K562 (cell line): ENCODE data around the gene SEC24C. TPM values are rescaled to one million over a fixed set of nuclear protein-coding genes. Genes with fewer than 3 reads are reported as not detected.
A peak's percentile ranks its signal among the peaks of the same experiment; 100 is the strongest.

Experiments
- ARHGAP35 ChIP-seq: fragments of 450-650 bp; IDR thresholded peaks from 2 replicates; pipeline ENCODE4 v1.6.1; 2018; ENCODE audit not compliant: partially characterized antibody
- IRF2 ChIP-seq: sonication (generic); formaldehyde crosslinking; IDR thresholded peaks from 2 replicates; pipeline ENCODE4 v1.8.1; 2022; ENCODE audit warnings: mild to moderate bottlenecking, missing genetic modification reagents
- MBD2 ChIP-seq: sonication (generic); IDR thresholded peaks from 2 replicates; pipeline ENCODE4 v1.6.1; 2016; ENCODE audit warnings: low read depth, borderline replicate concordance
- MTA2 ChIP-seq: fragments of 450-650 bp; IDR thresholded peaks from 2 replicates; pipeline ENCODE4 v1.6.1; 2016; ENCODE audit warnings: low read depth
- MTF1 ChIP-seq: fragments of 250-450 bp; sonication (Bioruptor Pico); IDR thresholded peaks from 2 replicates; pipeline ENCODE4 v1.9.0; 2021; ENCODE audit warnings: moderate library complexity, mild to moderate bottlenecking, inconsistent platforms, borderline replicate concordance
- NFE2 ChIP-seq: IDR thresholded peaks from 2 replicates; pipeline ENCODE4 v1.6.1; 2014; ENCODE audit warnings: antibody characterized with exemption, low read depth
- PCBP2 ChIP-seq: fragments of 200-400 bp; formaldehyde crosslinking; IDR thresholded peaks from 2 replicates; pipeline ENCODE4 v1.6.1; 2018; ENCODE audit warnings: low read length, low read depth, mild to moderate bottlenecking, moderate library complexity; ENCODE audit not compliant: poor library complexity, severe bottlenecking
- PHF20 ChIP-seq: fragments of 450-650 bp; IDR thresholded peaks from 2 replicates; pipeline ENCODE4 v1.6.1; 2018; ENCODE audit not compliant: partially characterized antibody
- PREB ChIP-seq: sonication (generic); formaldehyde crosslinking; IDR thresholded peaks from 2 replicates; pipeline ENCODE4 v1.8.1; 2023; ENCODE audit warnings: mild to moderate bottlenecking, missing genetic modification reagents
- RAD51 ChIP-seq: fragments of 450-650 bp; IDR thresholded peaks from 2 replicates; pipeline ENCODE4 v1.7.1; 2016; ENCODE audit warnings: low read depth, mild to moderate bottlenecking, borderline replicate concordance
- TBP ChIP-seq: optimal IDR thresholded peaks from 2 replicates; pipeline ENCODE3; 2011; ENCODE audit warnings: low read depth, low read length, improper control_type of control experiment
- TRIM25 ChIP-seq: fragments of 450-650 bp; IDR thresholded peaks from 2 replicates; pipeline ENCODE4 v1.7.0; 2016; ENCODE audit warnings: borderline replicate concordance
- UBTF ChIP-seq, 2 experiments: IDR thresholded peaks; 2 replicates each; pipeline ENCODE4 v1.6.1; 2012; ENCODE audit warnings: improper control_type of control experiment in 2 of 2, low read depth in 2 of 2, low read length in 2 of 2, borderline replicate concordance in 1 of 2
- ZFP1 ChIP-seq: fragments of 450-650 bp; formaldehyde crosslinking; IDR thresholded peaks from 2 replicates; pipeline ENCODE4 v1.4.0; 2020; ENCODE audit warnings: mild to moderate bottlenecking, mixed read lengths
- ZFPM2 ChIP-seq: fragments of 250-450 bp; sonication (Bioruptor Pico); IDR thresholded peaks from 2 replicates; pipeline ENCODE4 v1.5.1; 2022; ENCODE audit warnings: mild to moderate bottlenecking
- ZNF121 ChIP-seq: sonication (generic); formaldehyde crosslinking; conservative IDR thresholded peaks from 2 replicates; pipeline ENCODE4 v1.8.0; 2022; ENCODE audit warnings: missing genetic modification reagents
- ZNF239 ChIP-seq: fragments of 250-450 bp; sonication (Bioruptor Pico); IDR thresholded peaks from 2 replicates; pipeline ENCODE4 v1.4.0; 2020; ENCODE audit warnings: mild to moderate bottlenecking
- ZNF778 ChIP-seq: fragments of 450-650 bp; formaldehyde crosslinking; IDR thresholded peaks from 2 replicates; pipeline ENCODE4 v1.4.0; 2020; ENCODE audit warnings: mild to moderate bottlenecking, moderate library complexity
- polyA plus RNA-seq, 8 experiments: library from polyadenylated mRNA; depleted of rRNA in 4 of 8; stranded (reverse) in 5 of 8; unstranded in 3 of 8; fragments of >200 nt; fragmentation: Nextera tagmentation in 2 of 8; fragmentation: Illumina TruSeq in 1 of 8; extraction: Ambion mirVana in 2 of 8; extraction: Trizol in 1 of 8; gene quantifications; 2 replicates each; pipeline versions ENCODE4 v1.2.1 to v1.2.3, GENCODE V29; 2011 to 2014; ENCODE audit warnings: inconsistent platforms in 1 of 8, missing spikeins in 1 of 8
- total RNA-seq, 7 experiments: library from RNA; depleted of rRNA in 6 of 7; stranded (reverse); fragments of >200 nt in 6 of 7; fragmentation: Illumina TruSeq in 2 of 7; extraction: Trizol in 2 of 7; gene quantifications; 2 replicates each; pipeline versions ENCODE4 v1.2.1 to v1.2.3, GENCODE V29; 2011 to 2021; ENCODE audit warnings: low replicate concordance in 1 of 7
- TF ChIP-seq, protein P1 (sequence below): sonication (generic); formaldehyde crosslinking; IDR thresholded peaks from 2 replicates; pipeline ENCODE4 v1.9.0; 2022; ENCODE audit warnings: mild to moderate bottlenecking, missing genetic modification reagents
- TF ChIP-seq, protein P2 (sequence below): fragments of 450-650 bp; IDR thresholded peaks from 2 replicates; pipeline ENCODE4 v1.6.1; 2016; ENCODE audit warnings: antibody characterized with exemption

Gene SEC24C
- total and polyA plus RNA-seq, 9 of the 15 experiments (the other 6 are each of a cell fraction or from before 2014, with no cell fraction given), result 19.0 to 115 (median 70.5) TPM

- TF ChIP-seq TRIM25 (no peak), ZFPM2 (CRISPR knock-in tag) (no peak), ARHGAP35 (no peak), ZNF239 (CRISPR knock-in tag) (no peak), MTF1 (CRISPR knock-in tag) (no peak), UBTF (IDR thresholded peaks at IDR 0.05; ENCODE audit: borderline replicate concordance in 1 of 2, low read depth in 2 of 2, low read length in 2 of 2) (peak; percentile 80 to 96; a peak in 3 of 4 replicates), NFE2 (peak; percentile 47; the same call in 1 of the 2 replicates), PCBP2 (no peak), PHF20 (peak; percentile 96), ZFP1 (CRISPR knock-in tag) (no peak), MBD2 (peak; percentile 92), TBP (peak; percentile 83), IRF2 (CRISPR knock-in tag) (no peak), RAD51 (no peak), PREB (CRISPR knock-in tag) (peak; percentile 98), MTA2 (no peak), ZNF121 (CRISPR knock-in tag) (no peak), ZNF778 (no peak)
- TF ChIP-seq, protein P1, sequence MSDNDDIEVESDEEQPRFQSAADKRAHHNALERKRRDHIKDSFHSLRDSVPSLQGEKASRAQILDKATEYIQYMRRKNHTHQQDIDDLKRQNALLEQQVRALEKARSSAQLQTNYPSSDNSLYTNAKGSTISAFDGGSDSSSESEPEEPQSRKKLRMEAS (CRISPR knock-in tag), result peak; percentile 58
- TF ChIP-seq, protein P2, sequence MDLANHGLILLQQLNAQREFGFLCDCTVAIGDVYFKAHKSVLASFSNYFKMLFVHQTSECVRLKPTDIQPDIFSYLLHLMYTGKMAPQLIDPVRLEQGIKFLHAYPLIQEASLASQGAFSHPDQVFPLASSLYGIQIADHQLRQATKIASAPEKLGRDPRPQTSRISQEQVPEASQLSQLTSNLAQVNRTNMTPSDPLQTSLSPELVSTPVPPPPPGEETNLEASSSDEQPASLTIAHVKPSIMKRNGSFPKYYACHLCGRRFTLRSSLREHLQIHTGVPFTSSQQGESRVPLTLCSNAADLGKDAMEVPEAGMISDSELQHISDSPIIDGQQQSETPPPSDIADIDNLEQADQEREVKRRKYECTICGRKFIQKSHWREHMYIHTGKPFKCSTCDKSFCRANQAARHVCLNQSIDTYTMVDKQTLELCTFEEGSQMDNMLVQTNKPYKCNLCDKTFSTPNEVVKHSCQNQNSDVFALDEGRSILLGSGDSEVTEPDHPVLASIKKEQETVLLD, result peak; percentile 66; the same call in 1 of the 2 replicates
Observed at GRCh38 chr10:73730153-73730906, 13.8 kb upstream of the SEC24C start (continued).
